Sigmoid colon (tissue), 3 donors: Measurements from ENCODE around the gene CDKN1A.

Experiments
- POLR2A ChIP-seq, 2 donors: fragments of 450-650 bp; IDR thresholded peaks; one replicate each; pipeline ENCODE4 v1.6.1; 2016; ENCODE audit warnings: antibody characterized with exemption in 2 of 2, mild to moderate bottlenecking in 2 of 2, moderate library complexity in 2 of 2
- TF ChIP-seq, protein P1 (sequence below), 4 experiments: fragments of 450-650 bp in 3 of 4; fragments of 200-600 bp in 1 of 4; IDR thresholded peaks; one replicate each; pipeline ENCODE4 v1.5.1; 2016 to 2019; ENCODE audit warnings: antibody characterized with exemption in 4 of 4, mild to moderate bottlenecking in 3 of 4, moderate library complexity in 2 of 4

DNA sequence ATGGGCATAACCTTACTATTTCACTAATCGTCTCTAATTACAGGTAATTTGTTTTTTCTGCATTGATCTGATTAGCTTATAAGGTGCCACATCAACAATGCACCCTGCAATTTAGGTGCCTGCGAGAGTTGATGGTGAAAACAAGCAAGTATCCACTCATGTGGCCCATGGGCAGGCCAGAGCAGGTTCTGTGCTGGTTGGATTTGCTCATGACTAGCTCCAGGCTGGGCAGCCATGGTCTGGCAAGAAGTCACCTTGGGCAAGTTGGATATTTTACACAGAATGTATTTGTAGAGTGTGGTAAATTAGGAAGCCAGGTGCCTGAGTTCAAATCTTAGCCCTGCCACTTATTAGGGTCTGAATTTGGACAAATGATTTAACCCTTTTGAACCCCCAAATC lies 44.4 kb downstream of the CDKN1A start:
- TF ChIP-seq, protein P1, sequence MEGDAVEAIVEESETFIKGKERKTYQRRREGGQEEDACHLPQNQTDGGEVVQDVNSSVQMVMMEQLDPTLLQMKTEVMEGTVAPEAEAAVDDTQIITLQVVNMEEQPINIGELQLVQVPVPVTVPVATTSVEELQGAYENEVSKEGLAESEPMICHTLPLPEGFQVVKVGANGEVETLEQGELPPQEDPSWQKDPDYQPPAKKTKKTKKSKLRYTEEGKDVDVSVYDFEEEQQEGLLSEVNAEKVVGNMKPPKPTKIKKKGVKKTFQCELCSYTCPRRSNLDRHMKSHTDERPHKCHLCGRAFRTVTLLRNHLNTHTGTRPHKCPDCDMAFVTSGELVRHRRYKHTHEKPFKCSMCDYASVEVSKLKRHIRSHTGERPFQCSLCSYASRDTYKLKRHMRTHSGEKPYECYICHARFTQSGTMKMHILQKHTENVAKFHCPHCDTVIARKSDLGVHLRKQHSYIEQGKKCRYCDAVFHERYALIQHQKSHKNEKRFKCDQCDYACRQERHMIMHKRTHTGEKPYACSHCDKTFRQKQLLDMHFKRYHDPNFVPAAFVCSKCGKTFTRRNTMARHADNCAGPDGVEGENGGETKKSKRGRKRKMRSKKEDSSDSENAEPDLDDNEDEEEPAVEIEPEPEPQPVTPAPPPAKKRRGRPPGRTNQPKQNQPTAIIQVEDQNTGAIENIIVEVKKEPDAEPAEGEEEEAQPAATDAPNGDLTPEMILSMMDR (IDR thresholded peaks at IDR 0.05) = no peak
- no peak for TF ChIP-seq POLR2A (IDR thresholded peaks at IDR 0.05)
